IPS-18a (cell line): ENCODE data around the gene PSMD13.

ENCODE experiments used
- H3K27ac ChIP-seq: one replicate; pipeline ENCODE4 v1.5.1; 2013; ENCODE audit warnings: low read length
- H3K27me3 ChIP-seq: one replicate; pipeline ENCODE4 v1.6.1; 2013; ENCODE audit warnings: mild to moderate bottlenecking, low read length; ENCODE audit not compliant: control insufficient read depth, insufficient read depth
- H3K36me3 ChIP-seq: one replicate; pipeline ENCODE4 v1.6.1; 2013; ENCODE audit warnings: low read depth, low read length; ENCODE audit not compliant: control insufficient read depth
- H3K4me1 ChIP-seq: one replicate; pipeline ENCODE4 v1.6.1; 2013; ENCODE audit warnings: low read depth, low read length; ENCODE audit not compliant: control insufficient read depth
- H3K4me3 ChIP-seq: one replicate; pipeline ENCODE4 v1.5.1; 2013; ENCODE audit warnings: low read length
- H3K9ac ChIP-seq: one replicate; pipeline ENCODE4 v1.6.1; 2013; ENCODE audit warnings: mild to moderate bottlenecking, low read length, moderate library complexity
- H3K9me3 ChIP-seq: one replicate; pipeline ENCODE4 v1.6.1; 2013; ENCODE audit warnings: low read depth, low read length; ENCODE audit not compliant: control insufficient read depth

The PSMD13 gene

GRCh38 chr11:199004-199581 is 37.7 kb upstream of the PSMD13 start:
- H3K4me3 ChIP-seq = no peak overlapping the region
- H3K27me3 ChIP-seq = no peaks in the 10 kb centered on the region
- H3K27ac ChIP-seq = no peak overlapping the region
- H3K4me1 ChIP-seq = no peaks in the 10 kb centered on the region
- H3K9me3 ChIP-seq = no peaks in the 10 kb centered on the region
- H3K9ac ChIP-seq = no peak overlapping the region
- no peaks in the 10 kb centered on the region for H3K36me3 ChIP-seq

DNA sequence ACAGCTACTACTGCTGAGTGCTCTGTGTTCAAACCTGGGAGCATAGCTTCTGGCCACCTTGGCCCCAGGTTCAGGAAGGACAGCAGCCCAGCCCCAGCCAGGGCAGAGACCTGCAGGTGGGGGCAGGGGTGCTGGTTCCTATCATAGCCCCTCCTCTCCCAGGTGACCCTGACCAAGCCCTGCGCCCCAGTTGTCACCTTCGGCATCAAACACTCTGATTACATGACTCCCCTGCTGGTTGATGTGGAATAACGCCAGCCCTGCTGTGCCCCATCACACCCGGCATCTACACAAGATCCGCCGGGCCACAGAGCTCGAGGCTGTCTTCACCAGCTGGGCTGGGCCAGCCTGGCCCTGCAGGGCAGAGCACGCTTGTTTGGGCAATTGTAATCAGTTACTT is 37.0 kb upstream of the PSMD13 start:
- no peak overlapping the region for H3K9ac ChIP-seq
- no peak overlapping the region for H3K27ac ChIP-seq

DNA sequence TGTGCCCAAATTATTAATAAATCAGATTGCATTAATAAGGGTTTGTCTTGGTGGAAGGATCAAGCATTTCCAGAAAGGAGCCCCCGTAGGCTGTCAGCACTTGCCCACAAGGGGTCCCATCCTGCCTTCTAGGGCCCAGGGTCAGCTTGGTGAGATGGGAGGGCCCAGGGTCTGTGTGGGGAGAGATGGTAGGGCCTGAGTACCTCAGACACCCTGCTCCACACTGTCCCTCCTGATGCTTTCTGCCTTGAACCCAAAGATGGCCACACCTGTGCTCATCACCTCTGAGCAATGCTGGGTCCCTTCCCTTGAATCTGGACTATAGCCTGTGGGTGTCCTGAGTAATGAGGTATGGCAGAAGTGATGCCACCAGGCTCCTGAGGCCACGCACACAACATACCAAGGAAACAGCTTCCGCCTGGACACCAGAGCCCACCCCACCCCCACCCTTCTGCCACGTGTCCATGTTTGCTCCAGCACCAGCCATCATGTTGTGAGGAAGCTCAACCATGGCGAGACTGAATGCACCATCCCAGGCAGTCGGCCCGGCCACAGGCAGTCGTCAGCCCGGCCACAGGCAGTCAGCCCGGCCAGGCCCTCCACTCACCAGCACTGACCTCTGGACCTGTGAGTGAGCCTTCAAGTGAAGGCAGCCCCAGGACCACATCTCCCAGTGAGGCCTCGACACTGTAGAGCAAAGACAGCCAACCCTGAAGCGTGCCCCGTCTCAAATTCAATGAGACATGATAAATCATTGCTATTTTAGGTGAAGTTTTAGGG is 36.4 kb upstream of the PSMD13 start:
- Histone ChIP-seq H3K9ac (no peak overlapping the region), H3K4me3 (no peak overlapping the region), H3K36me3 (peaks cover 5% of the 10 kb centered on the region), H3K4me1 (no peaks in the 10 kb centered on the region), H3K9me3 (no peaks in the 10 kb centered on the region), H3K27me3 (no peaks in the 10 kb centered on the region), H3K27ac (no peak overlapping the region)

More for the DNA sequence above, 37.0 kb upstream of the PSMD13 start:
- Histone ChIP-seq H3K4me3 (no peak overlapping the region), H3K9me3 (no peaks in the 10 kb centered on the region), H3K36me3 (peaks cover 5% of the 10 kb centered on the region), H3K27me3 (no peaks in the 10 kb centered on the region), H3K4me1 (no peaks in the 10 kb centered on the region)

DNA sequence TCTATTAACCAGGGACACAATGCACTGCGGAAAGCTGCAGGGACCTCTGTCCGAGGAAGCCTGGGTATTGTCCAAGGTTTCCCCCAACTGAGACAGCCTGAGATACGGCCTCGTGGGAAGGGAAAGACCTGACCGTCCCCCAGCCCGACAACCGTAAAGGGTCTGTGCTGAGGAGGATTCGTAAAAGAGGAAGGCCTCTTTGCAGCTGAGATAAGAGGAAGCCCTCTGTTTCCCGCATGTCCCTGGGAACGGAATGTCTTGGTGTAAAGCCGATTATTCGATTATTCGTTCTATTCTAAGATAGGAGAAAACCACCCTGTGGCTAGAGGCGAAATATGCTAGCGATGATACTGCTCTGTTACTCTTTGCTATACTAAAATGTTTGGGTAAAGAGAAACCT is 34.8 kb upstream of the PSMD13 start:
- no peak overlapping the region for H3K27ac ChIP-seq

DNA sequence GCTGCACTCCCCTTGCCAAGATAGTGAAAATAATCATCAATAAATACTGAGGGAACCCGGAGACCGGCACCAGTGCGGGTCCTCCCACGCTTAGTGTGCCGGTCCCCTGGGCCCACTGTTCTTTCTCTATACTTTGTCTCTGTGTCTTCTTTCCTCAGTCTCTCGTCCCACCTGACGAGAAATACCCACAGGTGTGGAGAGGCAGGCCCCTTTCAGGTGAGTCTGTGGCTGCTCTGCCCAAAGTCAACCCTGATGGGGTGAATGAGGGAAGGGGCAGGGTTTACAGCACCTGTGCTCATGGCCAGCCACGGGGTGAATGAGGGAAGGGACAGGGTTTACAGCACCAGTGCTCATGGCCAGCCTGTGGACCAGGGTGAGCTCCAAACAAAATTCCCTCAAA is 34.3 kb upstream of the PSMD13 start:
- Histone ChIP-seq H3K4me1 (no peaks in the 10 kb centered on the region), H3K9ac (no peak overlapping the region), H3K27ac (no peak overlapping the region), H3K27me3 (no peaks in the 10 kb centered on the region), H3K4me3 (no peak overlapping the region), H3K36me3 (peaks cover 5% of the 10 kb centered on the region), H3K9me3 (no peaks in the 10 kb centered on the region)

More for the DNA sequence above, 34.8 kb upstream of the PSMD13 start:
- H3K9ac ChIP-seq = no peak overlapping the region
- H3K36me3 ChIP-seq = peaks cover 5% of the 10 kb centered on the region
- H3K9me3 ChIP-seq = no peaks in the 10 kb centered on the region
- no peaks in the 10 kb centered on the region for H3K27me3 ChIP-seq
- no peak overlapping the region for H3K4me3 ChIP-seq
- no peaks in the 10 kb centered on the region for H3K4me1 ChIP-seq

DNA sequence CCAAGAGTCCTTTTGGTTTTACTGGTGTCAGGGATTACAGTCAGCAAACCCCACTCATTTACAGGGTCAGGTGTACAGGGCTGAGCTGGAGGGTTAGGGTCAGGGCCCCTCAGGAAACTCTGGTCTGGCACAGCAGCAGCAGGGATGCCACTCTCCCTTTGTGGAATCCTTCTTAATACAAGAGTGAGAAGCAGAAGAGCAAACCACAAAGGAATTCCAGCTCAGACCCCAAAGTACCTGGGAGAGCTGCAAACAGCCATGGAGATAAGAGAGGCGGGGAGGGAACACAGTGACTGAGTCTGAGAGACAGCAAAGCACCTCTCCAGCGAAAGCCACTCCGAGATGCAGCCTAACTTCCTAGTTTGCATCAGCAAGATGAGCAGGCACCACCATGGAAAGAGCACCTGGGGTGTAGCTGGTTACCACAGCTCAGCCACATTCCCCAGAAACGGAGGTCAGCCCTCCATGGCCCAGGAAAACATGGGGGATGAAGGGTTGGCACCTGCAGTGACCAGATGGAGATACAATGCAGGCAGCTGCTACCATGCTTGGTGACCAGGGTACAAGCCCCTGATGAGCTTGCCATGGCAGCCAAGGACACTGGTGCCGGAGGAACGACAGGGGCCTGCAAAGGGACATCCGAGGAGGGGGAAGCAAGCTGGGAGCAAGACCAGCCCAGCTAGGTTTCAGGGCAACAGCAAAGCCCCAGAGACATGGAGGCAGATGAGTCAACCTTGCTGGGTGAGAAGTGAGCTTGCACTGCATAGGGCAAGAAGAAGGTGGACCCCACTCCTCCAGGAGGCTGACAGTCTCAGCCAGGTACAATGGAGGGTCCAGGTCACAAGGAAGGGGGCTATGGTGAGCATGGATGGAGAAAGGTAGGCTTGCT is 33.5 kb upstream of the PSMD13 start:
- no peaks in the 10 kb centered on the region for H3K9me3 ChIP-seq
- H3K4me3 ChIP-seq = no peak overlapping the region
- no peaks in the 10 kb centered on the region for H3K27me3 ChIP-seq
- H3K27ac ChIP-seq = no peak overlapping the region
- H3K36me3 ChIP-seq = peaks cover 5% of the 10 kb centered on the region
- H3K9ac ChIP-seq = no peak overlapping the region
- H3K4me1 ChIP-seq = no peaks in the 10 kb centered on the region

- no peaks in the 10 kb centered on the region for H3K9me3 ChIP-seq
Measured at GRCh38 chr11:203945-204586, 32.7 kb upstream of the PSMD13 start.

GRCh38 chr11:204587-205109 is 32.1 kb upstream of the PSMD13 start:
- Histone ChIP-seq H3K9ac (no peak overlapping the region), H3K9me3 (no peaks in the 10 kb centered on the region), H3K4me3 (no peak overlapping the region), H3K36me3 (peaks cover 7% of the 10 kb centered on the region), H3K27ac (no peak overlapping the region), H3K4me1 (no peaks in the 10 kb centered on the region), H3K27me3 (no peaks in the 10 kb centered on the region)

More at GRCh38 chr11:203945-204586, 32.7 kb upstream of the PSMD13 start:
- Histone ChIP-seq H3K27me3 (no peaks in the 10 kb centered on the region), H3K4me1 (no peaks in the 10 kb centered on the region), H3K9ac (no peak overlapping the region), H3K4me3 (no peak overlapping the region), H3K27ac (no peak overlapping the region), H3K36me3 (peaks cover 5% of the 10 kb centered on the region)

DNA sequence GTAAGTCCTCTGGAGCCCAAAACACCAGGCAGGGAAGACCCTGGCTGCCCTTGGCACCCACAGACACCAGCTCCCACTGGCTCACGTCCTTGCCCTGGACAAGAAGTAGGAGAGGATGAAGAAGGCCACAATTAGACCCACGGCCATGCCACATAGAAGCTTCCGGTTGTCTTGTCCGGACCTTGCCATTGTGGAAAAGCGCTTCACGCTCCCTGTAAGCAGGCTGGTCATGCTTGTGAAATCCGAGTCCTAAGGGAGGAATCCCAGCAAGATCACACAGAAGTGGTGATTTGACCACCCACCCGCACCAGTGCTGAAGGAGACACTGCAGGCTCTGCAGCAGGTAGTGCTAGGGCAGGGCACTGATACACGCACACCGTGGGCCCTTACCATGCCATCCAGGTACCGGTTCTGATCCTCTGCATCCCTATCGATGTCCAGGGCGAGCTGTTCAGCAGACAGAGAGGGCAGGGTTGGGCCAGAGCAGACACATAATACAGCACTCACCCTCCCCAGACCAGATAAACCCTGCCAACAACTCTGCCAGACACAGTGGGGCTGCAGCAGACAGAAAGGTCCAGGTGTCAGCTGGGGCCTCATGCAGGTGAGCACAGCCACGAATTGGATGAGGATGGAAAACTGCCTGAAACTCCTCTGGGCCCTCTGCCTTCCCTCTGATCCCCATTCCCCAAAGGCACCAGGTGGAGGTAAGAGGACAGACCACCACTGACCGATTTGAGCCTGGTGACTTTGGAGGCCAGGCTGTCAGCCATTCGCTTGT is 31.4 kb upstream of the PSMD13 start:
- Histone ChIP-seq H3K9ac (no peak overlapping the region), H3K27ac (no peak overlapping the region), H3K9me3 (no peaks in the 10 kb centered on the region), H3K36me3 (peaks cover 15% of the 10 kb centered on the region), H3K4me1 (no peaks in the 10 kb centered on the region), H3K4me3 (no peak overlapping the region), H3K27me3 (no peaks in the 10 kb centered on the region)

- H3K27ac ChIP-seq = no peak overlapping the region
- no peaks in the 10 kb centered on the region for H3K4me1 ChIP-seq
- peak overlapping the region; percentile 78 for H3K9ac ChIP-seq
- peak overlapping the region; percentile 93 for H3K4me3 ChIP-seq
- H3K27me3 ChIP-seq = no peaks in the 10 kb centered on the region
- peaks cover 21% of the 10 kb centered on the region for H3K36me3 ChIP-seq
- no peaks in the 10 kb centered on the region for H3K9me3 ChIP-seq
Measured at GRCh38 chr11:206002-206384, 30.8 kb upstream of the PSMD13 start.
